Stomach (tissue), 9 donors: ENCODE data around the gene CD44. TPM values are rescaled to one million over a fixed set of nuclear protein-coding genes. Genes with fewer than 3 reads are reported as not detected.
A peak's percentile ranks its signal among the peaks of the same experiment; 100 is the strongest.

ENCODE experiments used
- DNase-seq, 2 donors: peaks; one replicate each; pipeline versions ENCODE4 v3.0.0 to v3.0.0-alpha.2; 2013 to 2019
- H3K27ac ChIP-seq, 5 donors: fragments of 200-600 bp in 4 of 5; sonication (generic) in 4 of 5; one replicate each; pipeline ENCODE4 v1.5.1; 2013 to 2019; ENCODE audit warnings: mild to moderate bottlenecking in 1 of 5, moderate library complexity in 1 of 5
- H3K27me3 ChIP-seq, 3 donors: fragments of 200-600 bp; sonication (generic); one replicate each; pipeline ENCODE4 v1.5.1; 2017 to 2019; ENCODE audit warnings: mixed run types in 1 of 3
- H3K36me3 ChIP-seq, 4 donors: fragments of 200-600 bp; sonication (generic); 1 replicate in 3 of 4; 2 replicates in 1 of 4; pipeline ENCODE4 v1.5.1; 2016 to 2019
- H3K4me1 ChIP-seq, 4 donors: fragments of 200-600 bp; sonication (generic); one replicate each; pipeline ENCODE4 v1.5.1; 2016 to 2019
- H3K4me3 ChIP-seq, 4 donors: fragments of 200-600 bp; sonication (generic) in 3 of 4; one replicate each; pipeline ENCODE4 v1.5.1; 2016 to 2019; ENCODE audit warnings: mild to moderate bottlenecking in 1 of 4
- H3K9me3 ChIP-seq, 4 donors: fragments of 200-600 bp; sonication (generic); one replicate each; pipeline ENCODE4 v1.5.1; 2016 to 2019
- CTCF ChIP-seq, 7 experiments: fragments of 450-650 bp in 4 of 7; fragments of 200-600 bp in 3 of 7; sonication (generic) in 3 of 7; IDR thresholded peaks; one replicate each; pipeline ENCODE4 v1.5.1; 2016 to 2019; ENCODE audit warnings: antibody characterized with exemption in 7 of 7, control low read depth in 2 of 7, mild to moderate bottlenecking in 1 of 7
- EP300 ChIP-seq: sonication (generic); formaldehyde crosslinking; IDR thresholded peaks from one replicate; pipeline ENCODE4 v1.6.1; 2017; ENCODE audit warnings: antibody characterized with exemption
- POLR2A ChIP-seq, 4 donors: fragments of 450-650 bp; IDR thresholded peaks; one replicate each; pipeline ENCODE4 v1.6.1; 2016; ENCODE audit warnings: antibody characterized with exemption in 4 of 4, control low read depth in 2 of 4, mild to moderate bottlenecking in 1 of 4, moderate library complexity in 1 of 4
- POLR2AphosphoS5 ChIP-seq, 3 donors: sonication (generic); formaldehyde crosslinking; IDR thresholded peaks; one replicate each; pipeline ENCODE4 v1.6.1; 2016; ENCODE audit warnings: antibody characterized with exemption in 3 of 3
- WGBS, 5 donors: extraction: QIAGEN DNeasy Blood & Tissue Kit in 3 of 5; methylation state at CpG; one replicate each; pipeline versions ENCODE4 v1.1.5 to v1.1.7; 2013 to 2018; 5-methylcytosine and 5-hydroxymethylcytosine counted together
- intact Hi-C: fragments of 100-400 bp; cut with DNase I; formaldehyde crosslinking; loops from one replicate; pipeline ENCODE4 v1.15.1; 2023; ENCODE audit warnings: low total_unique reads
- polyA plus RNA-seq, 3 donors: library from polyadenylated mRNA; stranded (reverse); fragments of 200-250 nt; gene quantifications; one replicate each; pipeline ENCODE4 v1.2.3, GENCODE V29; 2013
- total RNA-seq, 5 donors: library from RNA; depleted of rRNA; stranded (reverse); fragments of >200 nt; gene quantifications; one replicate each; pipeline versions ENCODE4 v1.1.0 to v1.2.3, GENCODE V29; 2014 to 2016
- donor health status: healthy with polysubstance abuse.
- donor health status: Bipolar disorder and iron deficiency.
- donor health status: healthy.

CD44 gene
- total and polyA plus RNA-seq, 8 donors = 47.5 to 229 (median 102) TPM

GRCh38 chr11:35109041-35109440 lies 29.9 kb upstream of the CD44 start:
- intact Hi-C loops = no loop called here
- Histone ChIP-seq H3K9me3 (no peaks in the 10 kb centered on the region), H3K4me1 (peaks cover 4 to 23% (median 16%) of the 10 kb centered on the region in 4 donors), H3K36me3 (no peaks in the 10 kb centered on the region), H3K4me3 (no peak overlapping the region), H3K27ac (no peak overlapping the region), H3K27me3 (no peaks in the 10 kb centered on the region)
- TF ChIP-seq POLR2A (IDR thresholded peaks at IDR 0.05) = no peak
- no peak for TF ChIP-seq EP300
- no peak for TF ChIP-seq POLR2AphosphoS5 (IDR thresholded peaks at IDR 0.05)
- no peak for TF ChIP-seq CTCF (IDR thresholded peaks at IDR 0.05)
- DNase-seq = no peak

GRCh38 chr11:35109827-35110226 lies 29.1 kb upstream of the CD44 start:
- intact Hi-C loops = no loop called here
- DNase-seq = no peak
- no peaks in the 10 kb centered on the region for H3K27me3 ChIP-seq
- no peaks in the 10 kb centered on the region for H3K36me3 ChIP-seq
- peaks cover 4 to 23% (median 17%) of the 10 kb centered on the region in 4 donors for H3K4me1 ChIP-seq
- H3K9me3 ChIP-seq = no peaks in the 10 kb centered on the region
- no peak overlapping the region for H3K4me3 ChIP-seq
- TF ChIP-seq CTCF (IDR thresholded peaks at IDR 0.05) (no peak), EP300 (no peak), POLR2AphosphoS5 (IDR thresholded peaks at IDR 0.05) (no peak), POLR2A (IDR thresholded peaks at IDR 0.05) (no peak)
- no peak overlapping the region for H3K27ac ChIP-seq

- Histone ChIP-seq H3K9me3 (no peaks in the 10 kb centered on the region), H3K36me3 (no peaks in the 10 kb centered on the region), H3K27ac (peak overlapping the region in 2 of 5 donors; percentile 5 to 41), H3K4me3 (no peak overlapping the region), H3K4me1 (peaks cover 5 to 29% (median 19%) of the 10 kb centered on the region in 4 donors), H3K27me3 (no peaks in the 10 kb centered on the region)
- WGBS, 5 donors = 67 to 86% (median 82%) methylated on average over 4 of the region's 4 CpGs
- DNase-seq = peak in 1 of 2 donors; percentile 63
- peak in 1 of 3 donors; percentile 48 for TF ChIP-seq POLR2AphosphoS5 (IDR thresholded peaks at IDR 0.05)
- no peak for TF ChIP-seq EP300
- intact Hi-C loops = no loop called here
Measured at GRCh38 chr11:35111161-35112055, 27.6 kb upstream of the CD44 start.

- H3K27me3 ChIP-seq = no peaks in the 10 kb centered on the region
- H3K4me1 ChIP-seq = peaks cover 11 to 38% (median 26%) of the 10 kb centered on the region in 4 donors
- H3K36me3 ChIP-seq = no peaks in the 10 kb centered on the region
- TF ChIP-seq EP300 (no peak), POLR2A (IDR thresholded peaks at IDR 0.05) (no peak), POLR2AphosphoS5 (IDR thresholded peaks at IDR 0.05) (no peak), CTCF (IDR thresholded peaks at IDR 0.05) (no peak)
- no peaks in the 10 kb centered on the region for H3K9me3 ChIP-seq
- H3K4me3 ChIP-seq = no peak overlapping the region
- no peak for DNase-seq
- H3K27ac ChIP-seq = no peak overlapping the region
- 76 to 86% (median 83%) methylated on average over 13 of the region's 13 CpGs for WGBS, 5 donors
- intact Hi-C loops = no loop called here
Measured at GRCh38 chr11:35112056-35112845, 26.7 kb upstream of the CD44 start.
